ENCODE results near the gene PITPNM1.

PITPNM1 gene

GRCh38 chr11:67465189-67465510, 40.0 kb downstream of the PITPNM1 start:
- no peak for DNase-seq (ENCODE audit: low read depth, low spot score)
- ChIA-PET CTCF (interaction anchor here (1.0 kb wide), 1 partner anchor 64 kb away, joined by 4 read pairs; the partner anchor contains the start of gene PPP1CA), POLR2A (no interaction called here)
- peak overlapping the region; percentile 70 for H3K4me3 ChIP-seq (ENCODE audit: low read depth, low read length)
- TF ChIP-seq, protein P1, sequence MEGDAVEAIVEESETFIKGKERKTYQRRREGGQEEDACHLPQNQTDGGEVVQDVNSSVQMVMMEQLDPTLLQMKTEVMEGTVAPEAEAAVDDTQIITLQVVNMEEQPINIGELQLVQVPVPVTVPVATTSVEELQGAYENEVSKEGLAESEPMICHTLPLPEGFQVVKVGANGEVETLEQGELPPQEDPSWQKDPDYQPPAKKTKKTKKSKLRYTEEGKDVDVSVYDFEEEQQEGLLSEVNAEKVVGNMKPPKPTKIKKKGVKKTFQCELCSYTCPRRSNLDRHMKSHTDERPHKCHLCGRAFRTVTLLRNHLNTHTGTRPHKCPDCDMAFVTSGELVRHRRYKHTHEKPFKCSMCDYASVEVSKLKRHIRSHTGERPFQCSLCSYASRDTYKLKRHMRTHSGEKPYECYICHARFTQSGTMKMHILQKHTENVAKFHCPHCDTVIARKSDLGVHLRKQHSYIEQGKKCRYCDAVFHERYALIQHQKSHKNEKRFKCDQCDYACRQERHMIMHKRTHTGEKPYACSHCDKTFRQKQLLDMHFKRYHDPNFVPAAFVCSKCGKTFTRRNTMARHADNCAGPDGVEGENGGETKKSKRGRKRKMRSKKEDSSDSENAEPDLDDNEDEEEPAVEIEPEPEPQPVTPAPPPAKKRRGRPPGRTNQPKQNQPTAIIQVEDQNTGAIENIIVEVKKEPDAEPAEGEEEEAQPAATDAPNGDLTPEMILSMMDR (IDR thresholded peaks at IDR 0.05; ENCODE audit: insufficient read depth, low read length, missing control alignments): no peak

GRCh38 chr11:67464411-67465188, 40.6 kb downstream of the PITPNM1 start:
- TF ChIP-seq, protein P1 (IDR thresholded peaks at IDR 0.05; ENCODE audit: insufficient read depth, low read length, missing control alignments): no peak
- no peak for DNase-seq (ENCODE audit: low read depth, low spot score)
- ChIA-PET POLR2A (no interaction called here), CTCF (interaction anchor here (1.0 kb wide), 1 partner anchor 64 kb away, joined by 4 read pairs; the partner anchor contains the start of gene PPP1CA)
- H3K4me3 ChIP-seq (ENCODE audit: low read depth, low read length): peak overlapping the region; percentile 70

- ChIA-PET POLR2A (no interaction called here), CTCF (no interaction called here)
- TF ChIP-seq, protein P1 (IDR thresholded peaks at IDR 0.05; ENCODE audit: insufficient read depth, low read length, missing control alignments): no peak
- DNase-seq (ENCODE audit: low read depth, low spot score): no peak
- H3K4me3 ChIP-seq (ENCODE audit: low read depth, low read length): peak overlapping the region; percentile 70
These were observed 41.3 kb downstream of the PITPNM1 start for GRCh38 chr11:67463680-67464410.

DNA sequence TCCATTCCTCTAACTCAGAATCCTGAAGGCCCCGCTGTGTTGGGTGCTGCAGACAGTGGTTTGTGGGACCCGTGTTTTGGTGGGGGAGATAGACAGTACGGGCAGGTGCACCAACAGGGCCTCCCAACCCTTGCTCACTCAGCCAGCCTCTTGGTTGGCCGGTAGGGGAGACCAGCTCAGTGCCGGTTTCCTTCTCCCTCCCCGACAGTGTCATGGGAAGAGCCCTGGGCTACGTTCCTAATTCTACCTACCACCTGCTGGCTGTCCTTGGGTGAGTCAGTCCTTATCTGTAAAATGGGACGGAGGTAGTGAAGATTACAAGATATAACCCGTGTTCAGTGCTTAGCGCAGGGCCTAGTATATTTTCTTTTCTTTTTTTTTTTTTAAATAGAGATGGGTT, 42.0 kb downstream of the PITPNM1 start:
- TF ChIP-seq, protein P1 (IDR thresholded peaks at IDR 0.05; ENCODE audit: insufficient read depth, low read length, missing control alignments): no peak
- ChIA-PET POLR2A (no interaction called here), CTCF (no interaction called here)
- H3K4me3 ChIP-seq (ENCODE audit: low read depth, low read length): no peak overlapping the region
- DNase-seq (ENCODE audit: low read depth, low spot score): no peak

- TF ChIP-seq, protein P1 (IDR thresholded peaks at IDR 0.05; ENCODE audit: insufficient read depth, low read length, missing control alignments): no peak
- DNase-seq (ENCODE audit: low read depth, low spot score): no peak
- no peak overlapping the region for H3K4me3 ChIP-seq (ENCODE audit: low read depth, low read length)
- POLR2A ChIA-PET: interaction anchor here (0.6 to 1.5 kb wide), 2 partner anchors 10 to 21 kb away, joined by 3 to 8 read pairs; no protein-coding TSS in a partner anchor
- CTCF ChIA-PET: no interaction called here
These were observed 46.9 kb downstream of the PITPNM1 start for GRCh38 chr11:67458266-67458665.

- ChIA-PET CTCF (no interaction called here), POLR2A (no interaction called here)
- H3K4me3 ChIP-seq (ENCODE audit: low read depth, low read length): no peak overlapping the region
- TF ChIP-seq, protein P1 (IDR thresholded peaks at IDR 0.05; ENCODE audit: insufficient read depth, low read length, missing control alignments): no peak
- no peak for DNase-seq (ENCODE audit: low read depth, low spot score)
These were observed 47.7 kb downstream of the PITPNM1 start for GRCh38 chr11:67457453-67457852.
